ENCODE results near the gene CYB5R3. TPM values are rescaled to one million over a fixed set of nuclear protein-coding genes. Genes with fewer than 3 reads are reported as not detected.

CYB5R3 gene
- polyA plus RNA-seq, 1 of the 3 experiments (the other 2 are of a cell fraction), result 106 TPM

- no peak overlapping the region for H3K9ac ChIP-seq
- ChIA-PET CTCF (no interaction called here), POLR2A (no interaction called here)
- H4K20me1 ChIP-seq (ENCODE audit: insufficient read depth), result peaks cover 12% of the 10 kb centered on the region; the same call in 1 of the 2 replicates
- no peak for TF ChIP-seq TEAD4 (IDR thresholded peaks at IDR 0.05; ENCODE audit: borderline replicate concordance, insufficient read depth)
- no peak for TF ChIP-seq FOXJ3 (CRISPR knock-in tag; IDR thresholded peaks at IDR 0.05)
- no peak for TF ChIP-seq POLR2AphosphoS5 (IDR thresholded peaks at IDR 0.05; ENCODE audit: low read depth, low read length)
- TF ChIP-seq RFX5 (IDR thresholded peaks at IDR 0.05; ENCODE audit: low read length), result no peak
- no peak for TF ChIP-seq PBX3 (IDR thresholded peaks at IDR 0.05)
- no peak for TF ChIP-seq CTCF (IDR thresholded peaks at IDR 0.05)
- no peak for TF ChIP-seq ELF1 (IDR thresholded peaks at IDR 0.05)
- H3K36me3 ChIP-seq (replicated peaks in 1 of 2; ENCODE audit: control insufficient read depth in 1 of 2, insufficient read depth in 2 of 2, low read length in 1 of 2), result peaks cover 3 to 11% of the 10 kb centered on the region in 2 experiments
- no peak for DNase-seq
- no peaks in the 10 kb centered on the region for H3K9me3 ChIP-seq
- H2AFZ ChIP-seq (ENCODE audit: low read depth), result no peak overlapping the region
- no peak overlapping the region for H3K27ac ChIP-seq (ENCODE audit: low read depth in 2 of 2, low read length in 1 of 2)
- peaks cover 71% of the 10 kb centered on the region for H3K79me2 ChIP-seq (ENCODE audit: insufficient read depth)
- H3F3A ChIP-seq (replicated peaks; ENCODE audit: insufficient read depth), result no peaks in the 10 kb centered on the region
- no peak overlapping the region for H3K4me3 ChIP-seq (ENCODE audit: low read depth in 2 of 2, low read length in 1 of 2)
- H3K4me2 ChIP-seq, result no peak overlapping the region
- no peaks in the 10 kb centered on the region for H3K9me2 ChIP-seq
- 50% methylated on average over 2 of the region's 3 CpGs for WGBS (ENCODE audit: low lambda C conversion rate)
- H3K4me1 ChIP-seq (ENCODE audit: control insufficient read depth in 1 of 2, insufficient read depth in 2 of 2, low read depth in 1 of 2, low read length in 1 of 2), result peaks cover 0 to 13% of the 10 kb centered on the region in 2 experiments; a peak in 2 of 4 replicates
- H3K27me3 ChIP-seq (ENCODE audit: insufficient read depth), result no peaks in the 10 kb centered on the region
Observed at GRCh38 chr22:42604403-42604802, 44.8 kb downstream of the CYB5R3 start.

GRCh38 chr22:42603427-42603826 is 45.8 kb downstream of the CYB5R3 start:
- WGBS (ENCODE audit: low lambda C conversion rate), result 98% methylated on average over 2 of the region's 2 CpGs
- H2AFZ ChIP-seq (ENCODE audit: low read depth), result no peak overlapping the region
- H3K27ac ChIP-seq (ENCODE audit: low read depth in 2 of 2, low read length in 1 of 2), result no peak overlapping the region
- H3K9me2 ChIP-seq, result no peaks in the 10 kb centered on the region
- TF ChIP-seq JUND (IDR thresholded peaks at IDR 0.05), result no peak
- TF ChIP-seq GATA2 (CRISPR knock-in tag; IDR thresholded peaks at IDR 0.05), result no peak
- peaks cover 12% of the 10 kb centered on the region; the same call in 1 of the 2 replicates for H4K20me1 ChIP-seq (ENCODE audit: insufficient read depth)
- DNase-seq, result no peak
- H3K4me2 ChIP-seq, result no peak overlapping the region
- H3K36me3 ChIP-seq (replicated peaks in 1 of 2; ENCODE audit: control insufficient read depth in 1 of 2, insufficient read depth in 2 of 2, low read length in 1 of 2), result peaks cover 6 to 16% of the 10 kb centered on the region in 2 experiments
- H3K4me1 ChIP-seq (ENCODE audit: control insufficient read depth in 1 of 2, insufficient read depth in 2 of 2, low read depth in 1 of 2, low read length in 1 of 2), result peaks cover 0 to 4% of the 10 kb centered on the region in 2 experiments; a peak in 2 of 4 replicates
- H3K27me3 ChIP-seq (ENCODE audit: insufficient read depth), result no peaks in the 10 kb centered on the region
- peaks cover 63% of the 10 kb centered on the region for H3K79me2 ChIP-seq (ENCODE audit: insufficient read depth)
- H3F3A ChIP-seq (replicated peaks; ENCODE audit: insufficient read depth), result no peaks in the 10 kb centered on the region
- H3K9ac ChIP-seq, result no peak overlapping the region
- ChIA-PET CTCF (no interaction called here), POLR2A (no interaction called here)
- H3K4me3 ChIP-seq (ENCODE audit: low read depth in 2 of 2, low read length in 1 of 2), result no peak overlapping the region
- H3K9me3 ChIP-seq, result no peaks in the 10 kb centered on the region

- H3K9me2 ChIP-seq, result no peaks in the 10 kb centered on the region
- POLR2A ChIA-PET, result no interaction called here
- H3K27me3 ChIP-seq (ENCODE audit: insufficient read depth), result no peaks in the 10 kb centered on the region
- H3K36me3 ChIP-seq (replicated peaks in 1 of 2; ENCODE audit: control insufficient read depth in 1 of 2, insufficient read depth in 2 of 2, low read length in 1 of 2), result peaks cover 6 to 16% of the 10 kb centered on the region in 2 experiments
- CTCF ChIA-PET, result no interaction called here
- H3K4me2 ChIP-seq, result no peak overlapping the region
- WGBS (ENCODE audit: low lambda C conversion rate), result 64% methylated on average over 2 of the region's 2 CpGs
- H2AFZ ChIP-seq (ENCODE audit: low read depth), result no peak overlapping the region
- TF ChIP-seq MEF2A (IDR thresholded peaks at IDR 0.05; ENCODE audit: borderline replicate concordance, low read depth), result no peak
- no peak for TF ChIP-seq RCOR1 (IDR thresholded peaks at IDR 0.05; ENCODE audit: low read length)
- TF ChIP-seq MAX (IDR thresholded peaks at IDR 0.05; ENCODE audit: low read depth), result no peak
- no peak for TF ChIP-seq NFIC (IDR thresholded peaks at IDR 0.05; ENCODE audit: borderline replicate concordance)
- TF ChIP-seq CTCF (IDR thresholded peaks at IDR 0.05), result no peak
- TF ChIP-seq MXI1 (IDR thresholded peaks at IDR 0.05; ENCODE audit: low read depth, low read length), result no peak
- no peak overlapping the region for H3K9ac ChIP-seq
- no peaks in the 10 kb centered on the region for H3F3A ChIP-seq (replicated peaks; ENCODE audit: insufficient read depth)
- peaks cover 12% of the 10 kb centered on the region; the same call in 1 of the 2 replicates for H4K20me1 ChIP-seq (ENCODE audit: insufficient read depth)
- peaks cover 53% of the 10 kb centered on the region for H3K79me2 ChIP-seq (ENCODE audit: insufficient read depth)
- no peaks in the 10 kb centered on the region; a peak in 1 of 4 replicates for H3K4me1 ChIP-seq (ENCODE audit: control insufficient read depth in 1 of 2, insufficient read depth in 2 of 2, low read depth in 1 of 2, low read length in 1 of 2)
- no peaks in the 10 kb centered on the region for H3K9me3 ChIP-seq
- DNase-seq, result no peak
- H3K27ac ChIP-seq (ENCODE audit: low read depth in 2 of 2, low read length in 1 of 2), result no peak overlapping the region
- no peak overlapping the region for H3K4me3 ChIP-seq (ENCODE audit: low read depth in 2 of 2, low read length in 1 of 2)
Observed at GRCh38 chr22:42602470-42602869, 46.7 kb downstream of the CYB5R3 start.

Measured in SK-N-SH (cell line).